DOHH2 (cell line): ENCODE data around the gene MYCBPAP.

Source experiments
- H3F3A ChIP-seq: fragments of 200-600 bp; sonication (generic), shearing (Covaris generic); 2 replicates; pipeline ENCODE4 v1.6.0; 2016; ENCODE audit warnings: antibody characterized with exemption, mild to moderate bottlenecking; ENCODE audit not compliant: control insufficient read depth, insufficient read depth
- H3K27ac ChIP-seq: fragments of 200-600 bp; sonication (generic); 2 replicates; pipeline ENCODE4 v1.5.1; 2014; ENCODE audit warnings: low read depth, mild to moderate bottlenecking, low read length, moderate library complexity
- H3K27me3 ChIP-seq: fragments of 200-600 bp; sonication (generic); 2 replicates; pipeline ENCODE4 v1.6.1; 2014; ENCODE audit warnings: mild to moderate bottlenecking, low read length, mixed read lengths; ENCODE audit not compliant: control insufficient read depth
- H3K36me3 ChIP-seq: fragments of 200-600 bp; sonication (generic); 2 replicates; pipeline ENCODE4 v1.6.1; 2014; ENCODE audit warnings: mild to moderate bottlenecking, low read length, moderate library complexity, mixed read lengths; ENCODE audit not compliant: control insufficient read depth
- H3K4me1 ChIP-seq: fragments of 200-600 bp; sonication (generic); 2 replicates; pipeline ENCODE4 v1.6.1; 2014; ENCODE audit warnings: mild to moderate bottlenecking, low read length, mixed read lengths; ENCODE audit not compliant: control insufficient read depth
- H3K4me2 ChIP-seq: fragments of 200-600 bp; sonication (generic); 2 replicates; pipeline ENCODE4 v1.6.0; 2014; ENCODE audit warnings: mild to moderate bottlenecking, low read length, moderate library complexity
- H3K4me3 ChIP-seq: fragments of 200-600 bp; sonication (generic); 2 replicates; pipeline ENCODE4 v1.5.1; 2014; ENCODE audit warnings: mild to moderate bottlenecking, low read length, mixed read lengths
- H3K79me2 ChIP-seq: fragments of 200-600 bp; sonication (generic); 2 replicates; pipeline ENCODE4 v1.6.1; 2014; ENCODE audit warnings: mild to moderate bottlenecking, low read length, mixed read lengths; ENCODE audit not compliant: control insufficient read depth
- H3K9me2 ChIP-seq: fragments of 200-600 bp; sonication (generic); replicated peaks from 2 replicates; pipeline ENCODE4 v1.6.1; 2014; ENCODE audit warnings: mild to moderate bottlenecking, low read length, mixed read lengths; ENCODE audit not compliant: control insufficient read depth
- H3K9me3 ChIP-seq: fragments of 200-600 bp; sonication (generic); 2 replicates; pipeline ENCODE4 v1.6.1; 2014; ENCODE audit warnings: antibody characterized with exemption, low read length, mixed read lengths; ENCODE audit not compliant: control insufficient read depth, insufficient read depth
- H4K20me1 ChIP-seq: fragments of 200-600 bp; sonication (generic); 2 replicates; pipeline ENCODE4 v1.6.0; 2014; ENCODE audit warnings: low read depth, mild to moderate bottlenecking, antibody characterized with exemption, low read length, moderate library complexity; ENCODE audit not compliant: control insufficient read depth, insufficient read depth
- CTCF ChIP-seq: fragments of 200-600 bp; sonication (generic); IDR thresholded peaks from one replicate; pipeline ENCODE4 v1.5.1; 2014; ENCODE audit warnings: antibody characterized with exemption, mild to moderate bottlenecking, low read depth, low read length; ENCODE audit not compliant: poor library complexity, severe bottlenecking
- EZH2phosphoT487 ChIP-seq: fragments of 200-600 bp; sonication (generic); IDR thresholded peaks from 2 replicates; pipeline ENCODE4 v1.6.1; 2017; ENCODE audit warnings: borderline replicate concordance, mild to moderate bottlenecking, antibody characterized with exemption, low read length, moderate library complexity, mixed read lengths

The MYCBPAP gene

DNA sequence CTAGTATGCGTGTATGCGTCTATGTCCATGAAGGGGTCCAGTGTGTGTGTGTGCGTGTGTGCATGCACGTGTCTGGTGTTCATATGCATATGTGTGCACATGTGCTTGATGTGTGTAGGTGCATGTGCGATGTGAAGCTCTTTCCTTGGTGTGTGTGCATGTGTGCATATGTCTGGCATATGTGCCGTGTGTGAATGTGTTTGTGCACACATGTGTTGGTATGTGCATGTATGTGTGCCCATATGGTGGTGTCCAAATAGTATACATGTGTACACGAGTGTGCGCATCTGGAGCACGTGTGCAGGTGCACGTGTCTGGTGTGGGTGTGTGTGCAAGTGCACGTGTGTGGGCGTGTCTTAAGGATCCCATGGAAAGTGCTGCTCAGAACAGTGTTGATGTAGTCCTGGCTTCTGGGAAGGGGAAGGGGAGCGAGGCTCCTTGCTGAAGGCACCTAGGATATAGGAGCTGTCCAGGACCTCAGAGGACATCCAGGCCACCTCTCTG, 69.3 kb downstream of the MYCBPAP start:
- no peak overlapping the region for H3K4me2 ChIP-seq
- TF ChIP-seq CTCF (no peak), EZH2phosphoT487 (no peak)
- H4K20me1 ChIP-seq = no peaks in the 10 kb centered on the region
- no peaks in the 10 kb centered on the region for H3K4me1 ChIP-seq
- peaks cover 13% of the 10 kb centered on the region for H3K27me3 ChIP-seq
- H3F3A ChIP-seq = no peaks in the 10 kb centered on the region
- H3K79me2 ChIP-seq = no peaks in the 10 kb centered on the region
- no peaks in the 10 kb centered on the region for H3K9me3 ChIP-seq
- no peak overlapping the region for H3K4me3 ChIP-seq
- H3K9me2 ChIP-seq = no peaks in the 10 kb centered on the region
- no peaks in the 10 kb centered on the region for H3K36me3 ChIP-seq
- H3K27ac ChIP-seq = no peak overlapping the region

DNA sequence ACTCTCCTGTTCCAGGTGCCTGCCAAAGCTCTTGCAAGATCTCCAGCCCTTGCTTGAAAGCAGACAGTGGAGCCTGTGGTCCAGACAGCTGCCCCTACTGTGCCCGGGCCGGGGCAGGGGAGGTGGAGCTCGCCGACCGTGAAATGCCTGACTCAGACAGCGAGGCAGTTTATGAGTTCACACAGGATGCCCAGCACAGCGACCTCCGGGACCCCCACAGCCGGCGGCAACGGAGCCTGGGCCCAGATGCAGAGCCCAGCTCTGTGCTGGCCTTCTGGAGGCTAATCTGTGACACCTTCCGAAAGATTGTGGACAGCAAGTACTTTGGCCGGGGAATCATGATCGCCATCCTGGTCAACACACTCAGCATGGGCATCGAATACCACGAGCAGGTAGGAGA, 69.9 kb downstream of the MYCBPAP start:
- TF ChIP-seq EZH2phosphoT487 = no peak
- no peak for TF ChIP-seq CTCF
- Histone ChIP-seq H3K4me2 (no peak overlapping the region), H3K9me3 (no peaks in the 10 kb centered on the region), H4K20me1 (no peaks in the 10 kb centered on the region), H3K27me3 (peaks cover 13% of the 10 kb centered on the region), H3K9me2 (no peaks in the 10 kb centered on the region), H3K36me3 (no peaks in the 10 kb centered on the region), H3K79me2 (no peaks in the 10 kb centered on the region), H3K4me3 (no peak overlapping the region), H3K4me1 (no peaks in the 10 kb centered on the region), H3F3A (no peaks in the 10 kb centered on the region), H3K27ac (no peak overlapping the region)

- Histone ChIP-seq H3K36me3 (no peaks in the 10 kb centered on the region), H3K27me3 (peaks cover 13% of the 10 kb centered on the region), H4K20me1 (no peaks in the 10 kb centered on the region), H3K4me1 (no peaks in the 10 kb centered on the region), H3K9me2 (no peaks in the 10 kb centered on the region), H3K4me3 (no peak overlapping the region), H3K9me3 (no peaks in the 10 kb centered on the region), H3K4me2 (no peak overlapping the region), H3K79me2 (no peaks in the 10 kb centered on the region), H3F3A (no peaks in the 10 kb centered on the region), H3K27ac (no peak overlapping the region)
- TF ChIP-seq CTCF (no peak), EZH2phosphoT487 (no peak)
Measured at GRCh38 chr17:50579399-50579798, 71.2 kb downstream of the MYCBPAP start.
